HepG2 (cell line): ENCODE results near the gene RAP1GAP2. TPM values are rescaled to one million over a fixed set of nuclear protein-coding genes. Genes with fewer than 3 reads are reported as not detected.

Source experiments
- ATAC-seq: fragments of 200-7000 bp; cut with Tn5 transposase; 3 replicates; pipeline ENCODE4 v1.9.1; 2020; ENCODE audit warnings: mild to moderate bottlenecking, moderate library complexity
- BruUV-seq: library from RNA; stranded (reverse); fragments of 400-500 nt; replicated peaks from 2 replicates; lab custom pipeline; 2021; lab: Mats Ljungman, UMichigan
- CTCF ChIA-PET: fragments of 300-600 bp; formaldehyde crosslinking; extraction: SDS; loops from one replicate; lab custom pipeline; 2021; ENCODE audit warnings: low total read pairs, inconsistent platforms, low intra/inter-chr PET ratio; lab: Yijun Ruan, JAX
- POLR2A ChIA-PET: fragments of 350-600 bp; sonication (Branson Sonifier 250); formaldehyde crosslinking; loops from one replicate; lab custom pipeline; 2020; ENCODE audit warnings: antibody characterized with exemption, inconsistent platforms; lab: Yijun Ruan, JAX
- DNase-seq: peaks from one replicate; pipeline ENCODE4 v3.0.0-alpha.2; 2015; ENCODE audit warnings: low spot score
- FAIRE-seq: peaks from 3 replicates; lab custom pipeline; 2011; peaks lifted over from hg19 to GRCh38; lab: Jason Lieb, UNC
- H2AFZ ChIP-seq: one replicate; pipeline ENCODE4 v1.6.1; 2011; ENCODE audit warnings: low read length, inconsistent platforms
- H3K27ac ChIP-seq: fragments of 300-600 bp; 3 replicates; pipeline ENCODE4 v1.8.0; 2011; ENCODE audit warnings: mixed run types, mild to moderate bottlenecking, mixed read lengths, low read length, inconsistent platforms; ENCODE audit not compliant: insufficient read depth; ENCODE audit errors: extremely low read length
- H3K27me3 ChIP-seq, 2 experiments: fragments of 200-600 bp in 1 of 2; 2 replicates in 1 of 2; 3 replicates in 1 of 2; pipeline versions ENCODE4 v1.6.0 to v1.8.0; 2011; ENCODE audit warnings: low read length in 2 of 2, mild to moderate bottlenecking in 2 of 2, moderate library complexity in 2 of 2, inconsistent platforms in 1 of 2; ENCODE audit not compliant: insufficient read depth in 2 of 2, control insufficient read depth in 1 of 2
- H3K36me3 ChIP-seq, 2 experiments: fragments of 200-600 bp in 1 of 2; replicated peaks in 1 of 2; 2 replicates in 1 of 2; 3 replicates in 1 of 2; pipeline versions ENCODE4 v1.5.1 to v1.8.0; 2011; ENCODE audit warnings: low read length in 2 of 2, inconsistent platforms in 1 of 2; ENCODE audit not compliant: insufficient read depth in 2 of 2, control insufficient read depth in 1 of 2
- H3K4me1 ChIP-seq: 2 replicates; pipeline ENCODE4 v1.5.1; 2012; ENCODE audit warnings: low read length, inconsistent platforms; ENCODE audit not compliant: insufficient read depth
- H3K4me2 ChIP-seq: 2 replicates; pipeline ENCODE4 v1.6.0; 2011; ENCODE audit warnings: low read depth, low read length, inconsistent platforms
- H3K4me3 ChIP-seq, 3 experiments: fragments of 200-600 bp in 1 of 3; sonication (generic), shearing (Covaris generic) in 1 of 3; replicated peaks in 1 of 3; 2 replicates each; pipeline ENCODE4 v1.5.1; 2011 to 2016; ENCODE audit warnings: low read length in 3 of 3, inconsistent platforms in 2 of 3, low read depth in 2 of 3, mild to moderate bottlenecking in 2 of 3, control low read depth in 1 of 3, mixed read lengths in 1 of 3; ENCODE audit not compliant: insufficient read depth in 1 of 3
- H3K79me2 ChIP-seq: one replicate; pipeline ENCODE4 v1.6.1; 2011; ENCODE audit warnings: low read length, inconsistent platforms; ENCODE audit not compliant: insufficient read depth
- H3K9ac ChIP-seq: 2 replicates; pipeline ENCODE4 v1.6.0; 2011; ENCODE audit warnings: mild to moderate bottlenecking, low read depth, low read length, inconsistent platforms; ENCODE audit not compliant: insufficient read depth
- H3K9me3 ChIP-seq: 2 replicates; pipeline ENCODE4 v1.5.1; 2012; ENCODE audit warnings: mild to moderate bottlenecking, low read length
- H4K20me1 ChIP-seq: 2 replicates; pipeline ENCODE4 v1.6.0; 2011; ENCODE audit warnings: inconsistent platforms, mild to moderate bottlenecking, low read length, moderate library complexity; ENCODE audit not compliant: insufficient read depth
- ATAD3A ChIP-seq: sonication (generic); formaldehyde crosslinking; IDR thresholded peaks from 2 replicates; pipeline ENCODE4 v1.4.0; 2020; ENCODE audit warnings: missing genetic modification reagents
- FOXA1 ChIP-seq, 2 experiments: fragments of 450-650 bp in 1 of 2; sonication (generic) in 1 of 2; formaldehyde crosslinking in 1 of 2; IDR thresholded peaks; 2 replicates each; pipeline versions ENCODE4 v1.4.0 to v1.6.1; 2016 to 2020; ENCODE audit warnings: missing genetic modification reagents in 1 of 2
- GMEB1 ChIP-seq: sonication (generic); formaldehyde crosslinking; IDR thresholded peaks from 2 replicates; pipeline ENCODE4 v1.5.1; 2020; ENCODE audit warnings: missing genetic modification reagents, mild to moderate bottlenecking, borderline replicate concordance
- PAX8 ChIP-seq: sonication (generic); formaldehyde crosslinking; IDR thresholded peaks from 2 replicates; pipeline ENCODE4 v1.8.0; 2022; ENCODE audit warnings: mild to moderate bottlenecking, missing genetic modification reagents, borderline replicate concordance
- ZBTB20 ChIP-seq: sonication (generic); formaldehyde crosslinking; IDR thresholded peaks from 2 replicates; pipeline ENCODE4 v1.8.1; 2023; ENCODE audit warnings: missing genetic modification reagents, low read depth, mild to moderate bottlenecking, borderline replicate concordance
- ZNF670 ChIP-seq: sonication (generic); formaldehyde crosslinking; IDR thresholded peaks from 2 replicates; pipeline ENCODE4 v1.8.0; 2022; ENCODE audit warnings: mild to moderate bottlenecking, missing genetic modification reagents, borderline replicate concordance
- WGBS: methylation state at CpG from one replicate; pipeline ENCODE4 v1.1.6; 2017; ENCODE audit warnings: low lambda C conversion rate; 5-methylcytosine and 5-hydroxymethylcytosine counted together
- in situ Hi-C: cut with HindIII; loops from 2 replicates; pipeline ENCODE4 v1.10.0; 2017; ENCODE audit warnings: low pct_unique_long_range_greater_than_20kb; ENCODE audit not compliant: extremely low pct_ligation_motif_present
- intact Hi-C: fragments of 100-400 bp; cut with micrococcal nuclease; formaldehyde crosslinking; loops from one replicate; pipeline ENCODE4 v1.10.0; 2022; ENCODE audit not compliant: unreplicated experiment
- polyA plus RNA-seq, 8 experiments: library from polyadenylated mRNA; depleted of rRNA in 3 of 8; stranded (reverse) in 7 of 8; unstranded in 1 of 8; fragments of >200 nt; fragmentation: Illumina TruSeq in 4 of 8; extraction: Trizol in 4 of 8; gene quantifications; 2 replicates each; pipeline versions ENCODE4 v1.2.1 to v1.2.3, GENCODE V29; 2011 to 2016; ENCODE audit warnings: low read depth in 4 of 8, missing spikeins in 1 of 8, mixed read lengths in 1 of 8; ENCODE audit not compliant: insufficient read depth in 1 of 8
- total RNA-seq, 5 experiments: library from RNA; depleted of rRNA; stranded (reverse); fragments of >200 nt; fragmentation: Illumina TruSeq; extraction: Trizol; gene quantifications; 2 replicates each; pipeline ENCODE4 v1.2.3, GENCODE V29; 2016; ENCODE audit warnings: low read depth in 1 of 5

RAP1GAP2 gene
- total and polyA plus RNA-seq, 2 of the 13 experiments (the other 11 are each of a cell fraction or from before 2014, with no cell fraction given), result 10.9 to 12.0 TPM

- TF ChIP-seq ATAD3A (no peak), PAX8 (CRISPR knock-in tag) (no peak), GMEB1 (CRISPR knock-in tag) (no peak), ZNF670 (no peak), ZBTB20 (no peak), FOXA1 (IDR thresholded peaks at IDR 0.05) (no peak), FOXA1 (CRISPR knock-in tag; IDR thresholded peaks at IDR 0.05) (peak; percentile 47; the same call in 1 of the 2 replicates)
- ATAC-seq, result no peak
- no peak for FAIRE-seq
- Histone ChIP-seq H3K9me3 (no peaks in the 10 kb centered on the region), H3K27me3 (no peaks in the 10 kb centered on the region), H3K4me3 (no peak overlapping the region), H3K4me1 (peaks cover 42% of the 10 kb centered on the region), H3K9ac (peak overlapping the region; percentile 0; the same call in 1 of the 2 replicates), H2AFZ (no peak overlapping the region), H4K20me1 (no peaks in the 10 kb centered on the region), H3K27ac (no peak overlapping the region), H3K79me2 (no peaks in the 10 kb centered on the region), H3K4me2 (peak overlapping the region; percentile 36; the same call in 1 of the 2 replicates), H3K36me3 (no peaks in the 10 kb centered on the region)
- in situ Hi-C loops (no loop called here), intact Hi-C loops (no loop called here)
- no TSS peak for BruUV-seq
- 19% methylated on average over 8 of the region's 8 CpGs for WGBS
- POLR2A ChIA-PET, result no interaction called here
- DNase-seq, result peak; percentile 52
- CTCF ChIA-PET, result no interaction called here
These were observed 156.1 kb downstream of the RAP1GAP2 start for GRCh38 chr17:2952174-2952845.
